IPS-15b (cell line): ENCODE measurements around the gene AOAH.

Experiments
- H3K27me3 ChIP-seq: one replicate; pipeline ENCODE4 v1.6.1; 2013; ENCODE audit warnings: low read length; ENCODE audit not compliant: control insufficient read depth, insufficient read depth
- H3K36me3 ChIP-seq: one replicate; pipeline ENCODE4 v1.6.1; 2013; ENCODE audit warnings: low read length; ENCODE audit not compliant: control insufficient read depth, insufficient read depth
- H3K4me1 ChIP-seq: one replicate; pipeline ENCODE4 v1.6.1; 2013; ENCODE audit warnings: mild to moderate bottlenecking, low read length; ENCODE audit not compliant: control insufficient read depth, insufficient read depth
- H3K4me3 ChIP-seq: one replicate; pipeline ENCODE4 v1.5.1; 2013; ENCODE audit warnings: low read depth, low read length
- H3K9ac ChIP-seq: one replicate; pipeline ENCODE4 v1.6.1; 2013; ENCODE audit warnings: low read depth, mild to moderate bottlenecking, low read length
- H3K9me3 ChIP-seq: one replicate; pipeline ENCODE4 v1.6.1; 2013; ENCODE audit warnings: mild to moderate bottlenecking, low read length; ENCODE audit not compliant: control insufficient read depth, insufficient read depth

The AOAH gene

DNA sequence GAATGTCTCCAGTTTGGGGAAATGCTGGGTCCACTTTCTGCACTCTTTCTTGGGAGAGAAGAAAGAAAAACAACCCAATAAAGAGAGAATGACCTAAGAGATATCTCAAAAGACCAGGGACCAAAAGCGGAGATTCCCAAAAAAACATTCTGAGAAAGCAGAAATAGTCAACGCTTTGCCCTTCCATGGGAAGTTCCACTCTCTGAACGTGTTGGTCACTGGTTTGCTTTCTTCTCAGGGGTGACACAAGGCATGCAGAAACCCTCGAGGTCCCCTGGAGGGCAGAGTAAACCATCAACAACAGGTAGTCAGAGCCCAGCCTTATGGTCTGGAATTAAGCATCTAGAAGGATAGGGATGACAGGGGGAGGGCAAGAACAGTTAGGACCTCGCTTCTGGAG is 26.2 kb upstream of the AOAH start:
- no peaks in the 10 kb centered on the region for H3K4me1 ChIP-seq
- no peaks in the 10 kb centered on the region for H3K9me3 ChIP-seq
- H3K27me3 ChIP-seq, result no peaks in the 10 kb centered on the region
- H3K4me3 ChIP-seq, result no peak overlapping the region
- no peak overlapping the region for H3K9ac ChIP-seq
- no peaks in the 10 kb centered on the region for H3K36me3 ChIP-seq

DNA sequence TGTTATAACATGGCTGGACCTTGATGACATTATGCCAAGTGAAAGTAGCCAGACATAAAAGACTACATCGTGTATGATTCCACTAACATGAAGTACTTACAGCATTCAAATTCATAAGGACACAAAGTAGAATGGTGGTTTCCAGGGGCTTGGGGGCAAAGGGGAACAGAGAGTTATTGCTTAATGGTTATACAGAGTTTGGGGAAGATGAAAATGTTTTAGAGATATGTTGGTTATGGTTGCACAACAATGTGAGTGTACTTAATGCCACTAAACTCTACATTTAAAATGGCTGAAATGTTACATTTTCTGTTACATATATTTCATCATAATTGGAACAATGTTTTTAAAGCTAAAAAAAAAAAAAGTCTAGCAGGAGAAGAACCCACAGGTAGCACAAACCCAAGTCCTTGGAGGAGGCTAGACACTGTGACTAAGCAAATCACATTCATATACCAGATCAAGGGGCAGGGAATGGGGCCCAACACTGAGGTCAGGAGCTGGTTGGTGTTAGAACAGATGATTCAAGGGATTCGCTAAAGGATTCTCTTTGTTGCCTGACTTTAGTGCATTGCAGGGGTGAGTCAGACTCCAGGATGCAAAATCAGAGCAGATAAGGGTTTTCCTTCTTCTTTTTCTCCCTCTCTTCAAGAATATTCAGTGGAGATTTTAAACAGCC is 25.1 kb upstream of the AOAH start:
- Histone ChIP-seq H3K4me1 (no peaks in the 10 kb centered on the region), H3K9ac (no peak overlapping the region), H3K4me3 (no peak overlapping the region), H3K9me3 (no peaks in the 10 kb centered on the region), H3K36me3 (no peaks in the 10 kb centered on the region), H3K27me3 (no peaks in the 10 kb centered on the region)

DNA sequence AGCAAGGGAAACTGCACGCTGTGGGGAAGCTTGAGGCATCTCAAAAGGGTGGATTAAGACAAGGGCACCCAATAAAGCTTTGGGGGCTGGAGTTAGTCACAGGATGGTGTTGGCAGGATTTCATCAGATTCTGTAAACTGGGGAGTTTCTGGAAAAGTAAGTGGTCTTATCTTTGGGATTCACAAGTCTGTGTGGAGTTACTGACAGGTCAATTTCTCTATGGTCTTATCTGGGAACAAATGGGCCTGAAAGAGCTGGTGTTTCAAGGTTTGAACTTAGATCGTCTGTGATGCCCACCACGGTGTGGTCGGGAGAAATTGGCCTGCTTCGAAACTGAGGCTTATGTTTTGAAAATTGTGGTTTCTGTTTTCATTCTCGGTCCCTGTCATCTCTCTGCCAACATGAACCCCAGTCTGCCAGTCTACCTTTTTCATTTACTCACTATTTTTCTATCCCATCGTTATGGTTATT is 23.8 kb upstream of the AOAH start:
- Histone ChIP-seq H3K9me3 (no peaks in the 10 kb centered on the region), H3K27me3 (no peaks in the 10 kb centered on the region), H3K36me3 (no peaks in the 10 kb centered on the region), H3K4me3 (no peak overlapping the region), H3K9ac (no peak overlapping the region), H3K4me1 (no peaks in the 10 kb centered on the region)

DNA sequence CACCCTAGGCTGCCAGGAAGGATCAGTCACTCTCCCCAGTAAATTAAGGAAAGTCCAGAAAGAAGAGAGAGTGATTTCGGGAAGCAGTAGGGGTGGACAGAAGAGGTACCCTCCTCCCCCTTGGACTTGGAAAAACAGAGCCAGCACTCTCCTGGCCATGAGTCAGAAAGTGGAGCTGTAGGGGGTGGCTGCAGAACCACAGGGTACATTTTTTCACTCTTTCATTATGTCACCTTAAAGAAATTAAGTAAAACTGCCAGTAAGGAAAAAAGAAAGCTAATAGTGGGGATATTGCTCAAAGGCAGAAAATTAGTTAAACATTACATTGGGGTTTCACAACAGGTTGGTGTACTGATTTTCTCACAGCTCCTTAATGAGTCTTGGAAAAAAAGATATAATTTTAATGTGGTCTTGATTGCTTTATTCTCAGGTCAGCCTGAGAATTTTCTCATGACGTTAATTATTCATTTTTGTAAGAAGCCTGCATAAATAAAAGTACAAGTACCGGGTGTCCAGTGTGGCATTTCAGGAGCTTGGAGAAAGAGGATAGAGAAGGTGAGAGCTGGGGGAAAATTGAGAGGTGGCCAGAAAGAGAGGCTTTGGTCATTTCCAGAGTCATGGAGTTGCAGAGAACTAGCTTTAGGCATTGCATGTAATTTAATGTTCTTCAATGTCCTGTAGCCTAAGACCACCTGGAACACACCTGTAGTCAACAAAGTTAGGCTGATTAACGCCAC is 23.2 kb upstream of the AOAH start:
- Histone ChIP-seq H3K9me3 (no peaks in the 10 kb centered on the region), H3K4me3 (no peak overlapping the region), H3K36me3 (no peaks in the 10 kb centered on the region), H3K9ac (no peak overlapping the region), H3K27me3 (no peaks in the 10 kb centered on the region), H3K4me1 (no peaks in the 10 kb centered on the region)

DNA sequence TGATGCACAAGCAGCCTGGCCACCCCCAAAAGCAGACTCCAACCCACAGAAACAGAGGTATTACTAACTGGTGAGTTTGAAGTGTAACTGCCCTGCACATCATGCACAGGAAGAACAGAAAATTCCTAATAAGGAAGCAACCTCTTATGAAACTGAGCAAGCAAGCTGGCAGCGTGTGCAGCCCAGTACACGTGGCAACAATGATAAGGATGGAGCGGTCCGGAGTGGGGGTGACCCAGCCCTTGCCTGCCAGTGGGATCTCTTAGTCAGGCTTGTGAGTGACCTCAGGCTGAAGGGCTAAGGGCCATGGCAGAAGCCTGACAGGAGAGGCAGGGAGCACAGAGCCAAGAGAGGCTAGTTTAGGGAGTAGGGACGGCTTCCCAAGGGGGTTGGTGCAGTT is 22.1 kb upstream of the AOAH start:
- Histone ChIP-seq H3K9ac (no peak overlapping the region), H3K9me3 (no peaks in the 10 kb centered on the region), H3K4me1 (no peaks in the 10 kb centered on the region), H3K4me3 (no peak overlapping the region), H3K36me3 (no peaks in the 10 kb centered on the region), H3K27me3 (no peaks in the 10 kb centered on the region)

DNA sequence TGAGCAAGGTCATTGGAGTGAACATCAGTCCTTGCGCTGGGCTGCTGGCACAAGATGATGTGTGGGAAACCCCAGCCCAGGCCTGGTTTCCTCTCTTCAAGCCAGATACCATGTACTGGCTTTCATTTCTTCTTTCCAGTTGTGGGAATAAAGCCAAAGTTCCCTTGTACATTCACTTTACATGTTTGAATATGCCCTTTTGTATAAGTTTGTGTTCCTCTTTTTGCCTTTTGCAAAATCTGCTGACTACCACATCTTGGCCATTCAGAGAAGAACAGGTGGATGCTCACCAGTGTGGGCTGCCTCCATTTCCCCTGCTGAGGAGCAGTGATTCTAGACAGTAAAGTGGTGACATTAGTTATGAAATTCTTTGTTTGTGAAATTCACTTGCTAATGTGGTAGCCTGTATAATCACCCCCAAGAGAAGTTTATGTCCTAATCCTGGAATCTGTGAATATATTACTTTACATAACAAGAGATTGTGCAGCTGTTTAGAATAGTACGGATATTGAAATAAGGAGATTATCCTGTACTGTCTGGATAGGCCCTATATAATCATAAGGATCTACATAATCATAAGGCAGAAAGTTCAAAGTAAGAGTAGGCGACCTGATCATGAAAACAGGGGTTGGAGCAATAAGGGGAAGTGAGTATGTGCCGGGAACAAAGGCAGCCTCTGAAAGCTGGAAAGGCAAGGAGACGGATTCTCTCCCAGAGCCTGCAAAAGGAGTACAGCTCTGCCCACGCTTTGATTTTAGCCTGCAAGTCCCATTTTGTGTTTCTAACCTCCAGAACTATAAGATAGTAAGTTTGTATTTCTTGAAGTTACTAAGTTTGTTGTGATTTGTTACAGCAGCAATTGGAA is 18.8 kb upstream of the AOAH start:
- Histone ChIP-seq H3K4me3 (no peak overlapping the region), H3K9me3 (no peaks in the 10 kb centered on the region), H3K4me1 (no peaks in the 10 kb centered on the region), H3K9ac (no peak overlapping the region), H3K36me3 (no peaks in the 10 kb centered on the region), H3K27me3 (no peaks in the 10 kb centered on the region)

DNA sequence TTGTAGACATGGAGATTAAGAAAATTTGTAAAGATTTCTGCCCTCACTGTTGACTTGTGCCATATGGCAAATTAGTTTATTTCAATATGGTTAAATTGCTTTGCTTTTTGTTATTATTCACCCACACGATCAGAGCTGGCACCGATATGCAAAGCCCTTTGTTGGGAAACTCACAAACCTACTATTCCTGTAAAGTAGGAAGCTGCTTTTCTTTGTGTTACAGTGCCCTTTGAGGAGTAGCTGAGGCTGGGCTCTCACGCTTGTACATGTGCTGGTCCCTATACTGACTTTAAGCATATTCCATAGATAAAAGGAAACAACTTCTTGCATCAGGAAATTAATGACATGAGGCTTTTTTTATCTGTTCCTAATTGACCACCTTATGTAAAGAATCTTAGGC is 17.6 kb upstream of the AOAH start:
- Histone ChIP-seq H3K9me3 (no peaks in the 10 kb centered on the region), H3K27me3 (no peaks in the 10 kb centered on the region), H3K4me1 (no peaks in the 10 kb centered on the region), H3K9ac (no peak overlapping the region), H3K4me3 (no peak overlapping the region), H3K36me3 (no peaks in the 10 kb centered on the region)

DNA sequence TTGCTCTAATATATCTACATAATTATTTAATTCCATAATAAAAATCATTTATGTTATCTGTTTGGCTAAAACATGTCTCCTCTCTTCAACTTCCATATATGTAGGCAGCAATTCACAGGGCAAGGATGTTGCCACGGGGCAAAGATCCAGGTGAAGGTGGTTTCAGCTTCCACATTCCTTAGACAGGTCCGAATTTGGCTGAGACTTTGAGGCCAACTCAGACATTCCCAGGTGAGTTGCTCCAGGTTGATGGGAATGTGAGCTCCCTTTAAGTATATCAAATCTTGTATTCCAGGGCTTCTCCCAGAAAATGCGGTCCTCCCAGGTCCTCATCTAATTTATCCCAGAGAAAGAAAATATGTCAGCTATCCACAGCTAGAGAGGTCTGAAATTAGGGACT is 15.1 kb upstream of the AOAH start:
- no peaks in the 10 kb centered on the region for H3K27me3 ChIP-seq
- H3K9ac ChIP-seq, result no peak overlapping the region
- H3K9me3 ChIP-seq, result no peaks in the 10 kb centered on the region
- H3K4me3 ChIP-seq, result no peak overlapping the region
- no peaks in the 10 kb centered on the region for H3K36me3 ChIP-seq
- no peaks in the 10 kb centered on the region for H3K4me1 ChIP-seq

DNA sequence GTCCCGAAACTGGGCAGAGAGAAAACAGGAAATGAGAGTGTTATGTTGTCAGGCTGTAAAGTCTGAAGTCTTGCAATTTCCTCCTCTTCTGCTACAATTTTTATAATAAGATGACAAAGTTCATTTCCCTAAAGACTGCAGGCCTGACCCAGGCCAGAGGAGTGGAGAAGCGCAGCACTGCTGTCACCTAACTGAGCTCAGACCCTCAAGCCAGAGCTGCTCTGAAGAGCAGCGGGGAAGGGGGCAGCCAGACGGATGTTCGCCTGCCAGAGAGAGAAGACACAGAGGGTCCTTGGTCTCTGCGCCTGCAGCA is 12.6 kb upstream of the AOAH start:
- H3K27me3 ChIP-seq, result no peaks in the 10 kb centered on the region
- H3K36me3 ChIP-seq, result no peaks in the 10 kb centered on the region
- H3K4me3 ChIP-seq, result no peak overlapping the region
- H3K9ac ChIP-seq, result no peak overlapping the region
- H3K9me3 ChIP-seq, result no peaks in the 10 kb centered on the region
- H3K4me1 ChIP-seq, result no peaks in the 10 kb centered on the region

DNA sequence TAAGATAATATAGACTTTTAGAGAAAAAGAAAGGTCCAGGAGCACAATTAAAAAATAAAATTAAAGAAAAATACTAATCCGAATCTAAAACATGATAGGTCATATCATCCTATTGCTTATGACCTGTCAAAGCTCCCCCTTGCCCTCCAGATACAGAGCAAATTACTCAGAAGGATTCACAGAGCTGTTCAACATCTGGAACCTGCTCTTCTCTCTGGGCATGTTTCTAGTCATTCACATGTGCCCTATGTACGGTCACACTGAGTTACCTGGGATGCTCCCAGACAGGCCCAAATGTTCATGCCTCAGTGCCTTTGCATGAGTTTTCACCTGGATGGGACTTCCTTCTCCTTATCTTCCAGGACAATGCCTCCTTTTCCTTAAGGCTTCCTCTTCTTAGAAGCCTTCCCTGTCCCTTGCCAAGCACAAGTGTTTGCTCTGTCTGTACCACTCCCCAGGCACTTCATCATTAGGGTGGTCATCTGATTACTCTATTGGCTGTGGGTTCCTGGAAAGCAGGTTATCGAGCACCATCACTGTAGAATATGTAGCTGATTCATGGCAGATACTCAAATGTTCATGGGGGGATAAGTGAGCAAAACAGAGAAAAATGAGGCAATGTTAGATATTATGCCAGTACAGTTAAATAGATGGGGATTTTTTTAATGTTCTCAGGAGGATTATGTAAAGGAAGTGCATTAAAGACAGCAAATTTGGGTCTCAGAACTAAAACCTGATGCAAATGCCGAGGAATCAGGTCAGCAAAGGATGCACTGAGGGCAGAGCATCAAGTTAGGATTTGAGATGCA is 12.0 kb upstream of the AOAH start:
- no peaks in the 10 kb centered on the region for H3K27me3 ChIP-seq
- no peak overlapping the region for H3K4me3 ChIP-seq
- no peaks in the 10 kb centered on the region for H3K36me3 ChIP-seq
- H3K9ac ChIP-seq, result no peak overlapping the region
- H3K4me1 ChIP-seq, result no peaks in the 10 kb centered on the region
- H3K9me3 ChIP-seq, result no peaks in the 10 kb centered on the region

DNA sequence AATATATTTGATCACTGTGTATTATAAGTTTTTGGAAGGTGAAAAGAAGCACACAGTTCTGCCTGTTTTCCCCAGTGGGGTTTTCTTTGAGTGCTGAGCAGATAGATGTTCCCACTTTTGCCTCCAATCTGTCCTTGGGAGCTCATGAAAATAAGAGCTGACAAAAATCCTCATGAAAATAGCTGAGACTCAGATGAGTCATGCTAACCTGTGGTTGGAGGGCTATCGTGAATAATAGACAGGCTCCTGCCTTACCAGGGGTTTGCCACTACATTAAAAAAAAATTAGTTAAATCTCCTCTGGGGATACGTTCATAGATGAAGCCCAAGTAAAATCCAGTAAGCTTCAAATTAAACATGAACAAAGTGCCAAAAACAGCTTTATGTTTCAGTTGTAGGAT is 10.9 kb upstream of the AOAH start:
- Histone ChIP-seq H3K36me3 (no peaks in the 10 kb centered on the region), H3K4me3 (no peak overlapping the region), H3K9ac (no peak overlapping the region), H3K9me3 (no peaks in the 10 kb centered on the region), H3K4me1 (no peaks in the 10 kb centered on the region), H3K27me3 (no peaks in the 10 kb centered on the region)
